SK-N-SH treated with all-trans-retinoic acid at 6 μM for 48 hours (cell line): ENCODE results near the gene RP2.

Experiments
- ATAC-seq: fragments of 200-7000 bp; cut with Tn5 transposase; 3 replicates; pipeline ENCODE4 v1.9.1; 2020; ENCODE audit warnings: mild to moderate bottlenecking, moderate library complexity
- ARNTL ChIP-seq: fragments of 450-650 bp; formaldehyde crosslinking; IDR thresholded peaks from 2 replicates; pipeline ENCODE4 v1.5.0; 2020; ENCODE audit warnings: low read depth, mild to moderate bottlenecking, moderate library complexity, borderline replicate concordance
- BACH2 ChIP-seq: fragments of 250-450 bp; sonication (Bioruptor Pico); IDR thresholded peaks from 2 replicates; pipeline ENCODE4 v1.9.0; 2021; ENCODE audit warnings: mild to moderate bottlenecking, borderline replicate concordance
- ESRRG ChIP-seq: fragments of 250-450 bp; sonication (Bioruptor Pico); IDR thresholded peaks from 2 replicates; pipeline ENCODE4 v1.6.1; 2021; ENCODE audit warnings: mild to moderate bottlenecking
- OSR1 ChIP-seq: fragments of 250-450 bp; sonication (Bioruptor Pico); IDR thresholded peaks from 2 replicates; pipeline ENCODE4 v1.8.0; 2022; ENCODE audit warnings: moderate library complexity, mild to moderate bottlenecking, inconsistent platforms
- PPARA ChIP-seq: fragments of 250-450 bp; sonication (Bioruptor Pico); IDR thresholded peaks from 2 replicates; pipeline ENCODE4 v1.5.0; 2020; ENCODE audit warnings: mild to moderate bottlenecking, borderline replicate concordance
- SNAI2 ChIP-seq: fragments of 250-450 bp; sonication (Bioruptor Pico); IDR thresholded peaks from 2 replicates; pipeline ENCODE4 v1.5.0; 2020; ENCODE audit warnings: mild to moderate bottlenecking, moderate library complexity
- TCF4 ChIP-seq: fragments of 250-450 bp; sonication (Bioruptor Pico); IDR thresholded peaks from 2 replicates; pipeline ENCODE4 v1.8.0; 2021; ENCODE audit warnings: mild to moderate bottlenecking, moderate library complexity, borderline replicate concordance
- TOX ChIP-seq: fragments of 250-450 bp; sonication (Bioruptor Pico); IDR thresholded peaks from 2 replicates; pipeline ENCODE4 v1.8.0; 2021; ENCODE audit warnings: mild to moderate bottlenecking, moderate library complexity, borderline replicate concordance
- ZFP3 ChIP-seq: fragments of 250-450 bp; sonication (Bioruptor Pico); IDR thresholded peaks from 2 replicates; pipeline ENCODE4 v1.5.0; 2020; ENCODE audit warnings: mild to moderate bottlenecking, moderate library complexity
- ZFP30 ChIP-seq: fragments of 450-650 bp; formaldehyde crosslinking; IDR thresholded peaks from 2 replicates; pipeline ENCODE4 v1.5.0; 2022; ENCODE audit warnings: mild to moderate bottlenecking, moderate library complexity
- TF ChIP-seq, protein P1 (sequence below): fragments of 250-450 bp; sonication (Bioruptor Pico); IDR thresholded peaks from 2 replicates; pipeline ENCODE4 v1.8.0; 2021; ENCODE audit warnings: low read depth, mild to moderate bottlenecking, moderate library complexity, borderline replicate concordance
- TF ChIP-seq, protein P2 (sequence below): fragments of 250-450 bp; sonication (Bioruptor Pico); IDR thresholded peaks from 2 replicates; pipeline ENCODE4 v1.5.0; 2020; ENCODE audit warnings: mild to moderate bottlenecking, moderate library complexity
- TF ChIP-seq, protein P3 (sequence below): fragments of 250-450 bp; sonication (Bioruptor Pico); IDR thresholded peaks from 2 replicates; pipeline ENCODE4 v1.8.0; 2020; ENCODE audit warnings: mild to moderate bottlenecking, moderate library complexity, borderline replicate concordance
- TF ChIP-seq, protein P4 (sequence below): fragments of 250-450 bp; sonication (Bioruptor Pico); IDR thresholded peaks from 2 replicates; pipeline ENCODE4 v1.5.1; 2021; ENCODE audit warnings: mild to moderate bottlenecking, moderate library complexity
- TF ChIP-seq, protein P5 (sequence below): fragments of 250-450 bp; sonication (Bioruptor Pico); IDR thresholded peaks from 2 replicates; pipeline ENCODE4 v1.5.1; 2020; ENCODE audit warnings: low read depth, mild to moderate bottlenecking, moderate library complexity

RP2 gene

DNA sequence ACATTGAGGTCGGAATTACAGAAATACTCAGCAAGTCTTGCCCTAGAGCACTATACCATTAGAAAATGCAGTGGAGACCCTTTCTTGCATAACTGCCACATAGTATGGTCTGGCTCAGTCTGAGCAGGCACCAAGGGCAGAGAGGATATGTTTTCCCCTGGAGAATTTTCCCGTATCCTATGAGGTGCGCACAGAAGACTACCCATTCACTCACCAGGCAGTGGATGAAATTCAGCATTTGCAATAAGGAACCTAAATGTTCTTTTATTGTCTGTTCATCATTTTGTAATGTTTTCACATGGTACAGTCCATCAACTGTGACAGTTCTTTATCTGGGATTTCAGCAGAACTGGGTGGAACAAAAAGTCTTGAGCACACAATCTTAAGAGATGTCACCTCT is 90.9 kb downstream of the RP2 start (continued):
- TF ChIP-seq, protein P1, sequence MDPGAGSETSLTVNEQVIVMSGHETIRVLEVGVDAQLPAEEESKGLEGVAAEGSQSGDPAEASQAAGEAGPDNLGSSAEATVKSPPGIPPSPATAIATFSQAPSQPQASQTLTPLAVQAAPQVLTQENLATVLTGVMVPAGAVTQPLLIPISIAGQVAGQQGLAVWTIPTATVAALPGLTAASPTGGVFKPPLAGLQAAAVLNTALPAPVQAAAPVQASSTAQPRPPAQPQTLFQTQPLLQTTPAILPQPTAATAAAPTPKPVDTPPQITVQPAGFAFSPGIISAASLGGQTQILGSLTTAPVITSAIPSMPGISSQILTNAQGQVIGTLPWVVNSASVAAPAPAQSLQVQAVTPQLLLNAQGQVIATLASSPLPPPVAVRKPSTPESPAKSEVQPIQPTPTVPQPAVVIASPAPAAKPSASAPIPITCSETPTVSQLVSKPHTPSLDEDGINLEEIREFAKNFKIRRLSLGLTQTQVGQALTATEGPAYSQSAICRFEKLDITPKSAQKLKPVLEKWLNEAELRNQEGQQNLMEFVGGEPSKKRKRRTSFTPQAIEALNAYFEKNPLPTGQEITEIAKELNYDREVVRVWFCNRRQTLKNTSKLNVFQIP (CRISPR knock-in tag) = no peak
- TF ChIP-seq, protein P2, sequence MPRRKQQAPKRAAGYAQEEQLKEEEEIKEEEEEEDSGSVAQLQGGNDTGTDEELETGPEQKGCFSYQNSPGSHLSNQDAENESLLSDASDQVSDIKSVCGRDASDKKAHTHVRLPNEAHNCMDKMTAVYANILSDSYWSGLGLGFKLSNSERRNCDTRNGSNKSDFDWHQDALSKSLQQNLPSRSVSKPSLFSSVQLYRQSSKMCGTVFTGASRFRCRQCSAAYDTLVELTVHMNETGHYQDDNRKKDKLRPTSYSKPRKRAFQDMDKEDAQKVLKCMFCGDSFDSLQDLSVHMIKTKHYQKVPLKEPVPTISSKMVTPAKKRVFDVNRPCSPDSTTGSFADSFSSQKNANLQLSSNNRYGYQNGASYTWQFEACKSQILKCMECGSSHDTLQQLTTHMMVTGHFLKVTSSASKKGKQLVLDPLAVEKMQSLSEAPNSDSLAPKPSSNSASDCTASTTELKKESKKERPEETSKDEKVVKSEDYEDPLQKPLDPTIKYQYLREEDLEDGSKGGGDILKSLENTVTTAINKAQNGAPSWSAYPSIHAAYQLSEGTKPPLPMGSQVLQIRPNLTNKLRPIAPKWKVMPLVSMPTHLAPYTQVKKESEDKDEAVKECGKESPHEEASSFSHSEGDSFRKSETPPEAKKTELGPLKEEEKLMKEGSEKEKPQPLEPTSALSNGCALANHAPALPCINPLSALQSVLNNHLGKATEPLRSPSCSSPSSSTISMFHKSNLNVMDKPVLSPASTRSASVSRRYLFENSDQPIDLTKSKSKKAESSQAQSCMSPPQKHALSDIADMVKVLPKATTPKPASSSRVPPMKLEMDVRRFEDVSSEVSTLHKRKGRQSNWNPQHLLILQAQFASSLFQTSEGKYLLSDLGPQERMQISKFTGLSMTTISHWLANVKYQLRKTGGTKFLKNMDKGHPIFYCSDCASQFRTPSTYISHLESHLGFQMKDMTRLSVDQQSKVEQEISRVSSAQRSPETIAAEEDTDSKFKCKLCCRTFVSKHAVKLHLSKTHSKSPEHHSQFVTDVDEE = no peak
- TF ChIP-seq, all 23 proteins: peak for 0

DNA sequence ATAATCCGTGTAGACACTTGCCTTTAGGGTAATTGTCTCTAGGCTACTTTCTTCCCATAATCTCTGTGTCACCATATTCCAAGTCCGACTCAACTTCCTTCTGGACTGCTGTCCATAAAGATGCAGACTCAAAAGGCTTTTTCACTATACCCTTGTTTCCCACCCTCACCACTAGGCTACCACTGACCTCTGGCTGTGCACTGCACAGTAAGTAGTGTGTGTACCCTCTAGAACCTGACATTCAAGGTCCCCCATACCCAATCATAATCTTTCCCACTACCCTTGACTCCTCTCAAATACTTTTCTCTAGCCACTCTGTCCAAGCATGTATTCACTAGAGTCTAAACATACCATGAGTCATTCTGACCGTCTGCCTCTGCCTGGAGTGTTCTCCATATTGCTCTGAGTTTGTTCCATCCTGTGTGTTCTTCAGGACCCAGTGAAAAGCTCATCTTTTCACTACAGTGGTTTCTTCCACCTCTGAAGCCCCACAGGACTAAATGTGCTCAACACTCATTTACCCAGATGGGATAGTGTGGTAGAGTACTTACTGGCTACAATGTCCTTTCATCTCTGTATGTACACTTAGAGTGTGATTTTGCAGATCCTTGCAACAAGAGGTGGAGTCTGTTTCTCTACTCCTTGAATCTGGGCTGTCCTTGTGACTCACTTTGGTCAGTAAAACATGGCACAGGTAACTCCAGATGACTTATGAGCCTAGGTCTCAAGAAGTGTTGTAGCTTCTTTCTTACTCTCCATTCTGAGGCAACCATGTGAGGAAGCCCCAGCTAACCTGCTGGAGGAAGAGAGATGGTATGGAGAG is 92.8 kb downstream of the RP2 start:
- TF ChIP-seq SNAI2 (CRISPR knock-in tag) = no peak
- TF ChIP-seq, protein P3, sequence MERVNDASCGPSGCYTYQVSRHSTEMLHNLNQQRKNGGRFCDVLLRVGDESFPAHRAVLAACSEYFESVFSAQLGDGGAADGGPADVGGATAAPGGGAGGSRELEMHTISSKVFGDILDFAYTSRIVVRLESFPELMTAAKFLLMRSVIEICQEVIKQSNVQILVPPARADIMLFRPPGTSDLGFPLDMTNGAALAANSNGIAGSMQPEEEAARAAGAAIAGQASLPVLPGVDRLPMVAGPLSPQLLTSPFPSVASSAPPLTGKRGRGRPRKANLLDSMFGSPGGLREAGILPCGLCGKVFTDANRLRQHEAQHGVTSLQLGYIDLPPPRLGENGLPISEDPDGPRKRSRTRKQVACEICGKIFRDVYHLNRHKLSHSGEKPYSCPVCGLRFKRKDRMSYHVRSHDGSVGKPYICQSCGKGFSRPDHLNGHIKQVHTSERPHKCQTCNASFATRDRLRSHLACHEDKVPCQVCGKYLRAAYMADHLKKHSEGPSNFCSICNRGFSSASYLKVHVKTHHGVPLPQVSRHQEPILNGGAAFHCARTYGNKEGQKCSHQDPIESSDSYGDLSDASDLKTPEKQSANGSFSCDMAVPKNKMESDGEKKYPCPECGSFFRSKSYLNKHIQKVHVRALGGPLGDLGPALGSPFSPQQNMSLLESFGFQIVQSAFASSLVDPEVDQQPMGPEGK (CRISPR knock-in tag) = no peak
- TF ChIP-seq, protein P4, sequence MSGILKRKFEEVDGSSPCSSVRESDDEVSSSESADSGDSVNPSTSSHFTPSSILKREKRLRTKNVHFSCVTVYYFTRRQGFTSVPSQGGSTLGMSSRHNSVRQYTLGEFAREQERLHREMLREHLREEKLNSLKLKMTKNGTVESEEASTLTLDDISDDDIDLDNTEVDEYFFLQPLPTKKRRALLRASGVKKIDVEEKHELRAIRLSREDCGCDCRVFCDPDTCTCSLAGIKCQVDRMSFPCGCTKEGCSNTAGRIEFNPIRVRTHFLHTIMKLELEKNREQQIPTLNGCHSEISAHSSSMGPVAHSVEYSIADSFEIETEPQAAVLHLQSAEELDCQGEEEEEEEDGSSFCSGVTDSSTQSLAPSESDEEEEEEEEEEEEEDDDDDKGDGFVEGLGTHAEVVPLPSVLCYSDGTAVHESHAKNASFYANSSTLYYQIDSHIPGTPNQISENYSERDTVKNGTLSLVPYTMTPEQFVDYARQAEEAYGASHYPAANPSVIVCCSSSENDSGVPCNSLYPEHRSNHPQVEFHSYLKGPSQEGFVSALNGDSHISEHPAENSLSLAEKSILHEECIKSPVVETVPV (CRISPR knock-in tag) = no peak
- no peak for TF ChIP-seq ZFP3
- no peak for TF ChIP-seq BACH2 (CRISPR knock-in tag)
- TF ChIP-seq, protein P2 = no peak
- no peak for TF ChIP-seq ARNTL (CRISPR knock-in tag)
- TF ChIP-seq, protein P5, sequence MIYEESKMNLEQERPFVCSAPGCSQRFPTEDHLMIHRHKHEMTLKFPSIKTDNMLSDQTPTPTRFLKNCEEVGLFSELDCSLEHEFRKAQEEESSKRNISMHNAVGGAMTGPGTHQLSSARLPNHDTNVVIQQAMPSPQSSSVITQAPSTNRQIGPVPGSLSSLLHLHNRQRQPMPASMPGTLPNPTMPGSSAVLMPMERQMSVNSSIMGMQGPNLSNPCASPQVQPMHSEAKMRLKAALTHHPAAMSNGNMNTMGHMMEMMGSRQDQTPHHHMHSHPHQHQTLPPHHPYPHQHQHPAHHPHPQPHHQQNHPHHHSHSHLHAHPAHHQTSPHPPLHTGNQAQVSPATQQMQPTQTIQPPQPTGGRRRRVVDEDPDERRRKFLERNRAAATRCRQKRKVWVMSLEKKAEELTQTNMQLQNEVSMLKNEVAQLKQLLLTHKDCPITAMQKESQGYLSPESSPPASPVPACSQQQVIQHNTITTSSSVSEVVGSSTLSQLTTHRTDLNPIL = no peak
- TF ChIP-seq OSR1 (CRISPR knock-in tag) = no peak
- TF ChIP-seq, protein P1 (CRISPR knock-in tag) = no peak
- no peak for TF ChIP-seq PPARA (CRISPR knock-in tag)
- no peak for TF ChIP-seq TCF4 (CRISPR knock-in tag)
- TF ChIP-seq ESRRG (CRISPR knock-in tag) = no peak
- TF ChIP-seq TOX = no peak
- no peak for TF ChIP-seq ZFP30
- TF ChIP-seq, all 23 proteins: peak for 0
- peak; percentile 76 for ATAC-seq
